ENCODE data around the gene RRAGD. TPM values are rescaled to one million over a fixed set of nuclear protein-coding genes. Genes with fewer than 3 reads are reported as not detected.

RRAGD gene
- total RNA-seq, 2 experiments from 2014 or later: 19.7 to 22.1 TPM

GRCh38 chr6:89359561-89359960, 52.5 kb downstream of the RRAGD start:
- Mint-ChIP-seq H3K36me3 (ENCODE audit: low read depth) (peaks cover 2% of the 10 kb centered on the region), H3K4me1 (ENCODE audit: low read depth) (peaks cover 51% of the 10 kb centered on the region)
- POLR2A ChIA-PET: interaction anchor here (0.6 to 1.5 kb wide), 5 partner anchors 8 to 35 kb away, joined by 3 to 4 read pairs (median 3); no protein-coding TSS in a partner anchor

DNA sequence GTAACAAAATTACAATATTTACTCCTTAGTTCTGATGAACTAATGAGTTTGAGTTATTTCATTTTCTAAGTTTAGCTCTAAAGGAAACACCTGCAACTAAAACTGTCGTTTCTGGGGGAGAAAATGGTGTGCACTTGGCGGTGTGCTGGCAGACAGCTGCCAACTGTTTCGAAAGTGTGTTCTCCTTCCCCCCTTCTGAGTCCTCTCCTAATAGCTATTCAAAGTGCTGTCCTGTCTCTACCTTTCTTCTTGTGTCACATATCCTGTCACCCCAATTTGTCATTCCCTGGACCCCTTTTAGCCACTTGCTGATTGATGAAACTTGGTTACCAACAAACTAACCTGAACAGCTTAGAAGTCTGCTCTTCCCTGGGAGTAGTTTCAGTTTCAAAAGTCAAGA, 54.7 kb downstream of the RRAGD start:
- intact Hi-C loops (cut with micrococcal nuclease): loop anchor here (10.0 kb wide), 1 partner anchor 273 kb away; the partner anchor contains the start of gene PNRC1

More at GRCh38 chr6:89359561-89359960, 52.5 kb downstream of the RRAGD start:
- ATAC-seq (no peak), DNase-seq (no peak)
- Mint-ChIP-seq H3K27ac (peak overlapping the region; percentile 39), H3K4me3 (no peak overlapping the region), H3K27me3 (no peaks in the 10 kb centered on the region), H3K9me3 (no peaks in the 10 kb centered on the region)
- CTCF ChIA-PET: interaction anchor here (0.7 to 6.8 kb wide), 3 partner anchors 8 to 377 kb away, joined by 3 to 83 read pairs (median 3); no protein-coding TSS in a partner anchor
- TF ChIP-seq, protein P1, sequence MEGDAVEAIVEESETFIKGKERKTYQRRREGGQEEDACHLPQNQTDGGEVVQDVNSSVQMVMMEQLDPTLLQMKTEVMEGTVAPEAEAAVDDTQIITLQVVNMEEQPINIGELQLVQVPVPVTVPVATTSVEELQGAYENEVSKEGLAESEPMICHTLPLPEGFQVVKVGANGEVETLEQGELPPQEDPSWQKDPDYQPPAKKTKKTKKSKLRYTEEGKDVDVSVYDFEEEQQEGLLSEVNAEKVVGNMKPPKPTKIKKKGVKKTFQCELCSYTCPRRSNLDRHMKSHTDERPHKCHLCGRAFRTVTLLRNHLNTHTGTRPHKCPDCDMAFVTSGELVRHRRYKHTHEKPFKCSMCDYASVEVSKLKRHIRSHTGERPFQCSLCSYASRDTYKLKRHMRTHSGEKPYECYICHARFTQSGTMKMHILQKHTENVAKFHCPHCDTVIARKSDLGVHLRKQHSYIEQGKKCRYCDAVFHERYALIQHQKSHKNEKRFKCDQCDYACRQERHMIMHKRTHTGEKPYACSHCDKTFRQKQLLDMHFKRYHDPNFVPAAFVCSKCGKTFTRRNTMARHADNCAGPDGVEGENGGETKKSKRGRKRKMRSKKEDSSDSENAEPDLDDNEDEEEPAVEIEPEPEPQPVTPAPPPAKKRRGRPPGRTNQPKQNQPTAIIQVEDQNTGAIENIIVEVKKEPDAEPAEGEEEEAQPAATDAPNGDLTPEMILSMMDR (IDR thresholded peaks at IDR 0.05): no peak
- intact Hi-C loops (cut with micrococcal nuclease): loop anchor here (10.0 kb wide), 1 partner anchor 275 kb away; the partner anchor contains the start of gene PNRC1

DNA sequence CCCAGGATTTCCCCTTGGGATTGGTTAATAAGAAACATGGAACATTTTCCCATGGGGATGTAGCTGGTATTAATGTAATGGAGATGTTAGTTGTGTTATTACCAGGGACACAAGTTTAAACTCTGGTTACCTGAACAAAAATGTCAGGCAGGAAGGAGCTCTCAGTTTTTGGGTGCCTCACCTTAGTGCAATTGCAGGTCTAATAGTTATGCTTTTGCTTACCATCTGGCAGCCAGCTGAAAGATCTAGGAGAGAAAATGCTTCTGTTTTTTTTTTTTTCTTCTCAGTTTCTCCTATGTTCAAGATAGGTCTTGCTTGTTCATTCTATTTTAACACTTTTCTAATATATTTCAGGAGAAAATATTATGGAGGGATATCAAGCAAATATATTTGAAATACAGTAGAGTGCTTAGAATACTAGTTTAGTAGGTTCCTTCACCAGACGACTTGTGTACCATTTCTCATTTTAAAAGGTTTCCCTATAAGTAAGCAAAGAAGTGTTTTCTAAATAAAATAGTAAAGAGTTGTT, 55.4 kb downstream of the RRAGD start:
- DNase-seq (no peak), ATAC-seq (no peak)
- Mint-ChIP-seq H3K4me1 (ENCODE audit: low read depth) (peaks cover 58% of the 10 kb centered on the region), H3K9me3 (no peaks in the 10 kb centered on the region), H3K27me3 (no peaks in the 10 kb centered on the region), H3K4me3 (peak overlapping the region; percentile 75), H3K36me3 (ENCODE audit: low read depth) (no peaks in the 10 kb centered on the region), H3K27ac (peak overlapping the region; percentile 94)
- ChIA-PET CTCF (interaction anchor here (0.7 to 9.6 kb wide), 8 partner anchors 10 to 284 kb away, joined by 3 to 82 read pairs (median 3); partner anchors contain the start of gene ANKRD6), POLR2A (interaction anchor here (0.6 to 1.9 kb wide), 5 partner anchors 8 to 19 kb away, joined by 3 to 6 read pairs (median 4); no protein-coding TSS in a partner anchor)
- intact Hi-C loops (cut with micrococcal nuclease): loop anchor here (10.0 kb wide), 1 partner anchor 272 kb away; the partner anchor contains the start of gene PNRC1
- TF ChIP-seq, protein P1 (IDR thresholded peaks at IDR 0.05): no peak

More for the DNA sequence above, 54.7 kb downstream of the RRAGD start:
- Mint-ChIP-seq H3K36me3 (ENCODE audit: low read depth) (peaks cover under 1% of the 10 kb centered on the region), H3K4me3 (peak overlapping the region; percentile 75), H3K9me3 (no peaks in the 10 kb centered on the region), H3K27ac (peak overlapping the region; percentile 94), H3K27me3 (no peaks in the 10 kb centered on the region), H3K4me1 (ENCODE audit: low read depth) (peaks cover 55% of the 10 kb centered on the region)
- ATAC-seq: no peak
- TF ChIP-seq, protein P1 (IDR thresholded peaks at IDR 0.05): no peak
- ChIA-PET POLR2A (interaction anchor here (1.2 to 1.9 kb wide), 4 partner anchors 8 to 18 kb away, joined by 3 to 6 read pairs (median 4); no protein-coding TSS in a partner anchor), CTCF (interaction anchor here (0.7 to 9.6 kb wide), 6 partner anchors 9 to 284 kb away, joined by 3 to 82 read pairs (median 4); partner anchors contain the start of gene ANKRD6)
- peak; percentile 24 for DNase-seq

GRCh38 chr6:89355511-89356194, 56.4 kb downstream of the RRAGD start:
- no peak for ATAC-seq
- intact Hi-C loops (cut with micrococcal nuclease): loop anchor here (10.0 kb wide), 1 partner anchor 271 kb away; the partner anchor contains the start of gene PNRC1
- TF ChIP-seq, protein P1 (IDR thresholded peaks at IDR 0.05): no peak
- no peaks in the 10 kb centered on the region for H3K27me3 Mint-ChIP-seq
- peak overlapping the region; percentile 52 for H3K27ac Mint-ChIP-seq
- ChIA-PET CTCF (interaction anchor here (1.2 to 9.6 kb wide), 7 partner anchors 9 to 373 kb away, joined by 3 to 82 read pairs (median 5); no protein-coding TSS in a partner anchor), POLR2A (no interaction called here)
- DNase-seq: no peak
- no peaks in the 10 kb centered on the region for H3K9me3 Mint-ChIP-seq
- H3K4me1 Mint-ChIP-seq (ENCODE audit: low read depth): peaks cover 58% of the 10 kb centered on the region
- H3K4me3 Mint-ChIP-seq: no peak overlapping the region
- peaks cover 3% of the 10 kb centered on the region for H3K36me3 Mint-ChIP-seq (ENCODE audit: low read depth)
